ENCODE results near the gene SAMD14.

Gene SAMD14

GRCh38 chr17:50128441-50129352, 1.3 kb downstream of the SAMD14 start:
- H3K27ac Mint-ChIP-seq: peak overlapping the region; percentile 93
- peaks cover 45% of the 10 kb centered on the region for H3K4me1 Mint-ChIP-seq
- peak overlapping the region; percentile 98 for H3K4me3 Mint-ChIP-seq
- TF ChIP-seq CTCF (IDR thresholded peaks at IDR 0.05): no peak
- H3K27me3 Mint-ChIP-seq (ENCODE audit: low read depth, poor library complexity): peaks cover 14% of the 10 kb centered on the region
- peak; percentile 30 for DNase-seq
- no peaks in the 10 kb centered on the region for H3K9me3 Mint-ChIP-seq
- H3K36me3 Mint-ChIP-seq (ENCODE audit: low read depth): peaks cover 4% of the 10 kb centered on the region

GRCh38 chr17:50127697-50128361, 2.1 kb downstream of the SAMD14 start:
- H3K4me3 Mint-ChIP-seq: peak overlapping the region; percentile 98

GRCh38 chr17:50125420-50125997, 4.5 kb downstream of the SAMD14 start:
- no peak overlapping the region for H3K4me3 Mint-ChIP-seq
- no peak for DNase-seq
- TF ChIP-seq CTCF (IDR thresholded peaks at IDR 0.05): no peak
- H3K36me3 Mint-ChIP-seq (ENCODE audit: low read depth): peaks cover 15% of the 10 kb centered on the region
- no peaks in the 10 kb centered on the region for H3K9me3 Mint-ChIP-seq
- peaks cover 15% of the 10 kb centered on the region for H3K27me3 Mint-ChIP-seq (ENCODE audit: low read depth, poor library complexity)
- H3K27ac Mint-ChIP-seq: no peak overlapping the region
- peaks cover 38% of the 10 kb centered on the region for H3K4me1 Mint-ChIP-seq

More at GRCh38 chr17:50127697-50128361, 2.1 kb downstream of the SAMD14 start:
- Mint-ChIP-seq H3K36me3 (ENCODE audit: low read depth) (peaks cover 4% of the 10 kb centered on the region), H3K9me3 (no peaks in the 10 kb centered on the region), H3K27me3 (ENCODE audit: low read depth, poor library complexity) (peaks cover 14% of the 10 kb centered on the region), H3K4me1 (peaks cover 48% of the 10 kb centered on the region), H3K27ac (no peak overlapping the region)
- TF ChIP-seq CTCF (IDR thresholded peaks at IDR 0.05): no peak
- no peak for DNase-seq

- Mint-ChIP-seq H3K36me3 (ENCODE audit: low read depth) (peaks cover 19% of the 10 kb centered on the region), H3K4me3 (no peak overlapping the region), H3K9me3 (no peaks in the 10 kb centered on the region), H3K27me3 (ENCODE audit: low read depth, poor library complexity) (peaks cover 23% of the 10 kb centered on the region), H3K27ac (peak overlapping the region; percentile 86), H3K4me1 (peaks cover 36% of the 10 kb centered on the region)
- TF ChIP-seq CTCF (IDR thresholded peaks at IDR 0.05): no peak
- DNase-seq: no peak
Measured at GRCh38 chr17:50123649-50124349, 6.2 kb downstream of the SAMD14 start.

- H3K27me3 Mint-ChIP-seq (ENCODE audit: low read depth, poor library complexity): peaks cover 22% of the 10 kb centered on the region
- H3K4me3 Mint-ChIP-seq: no peak overlapping the region
- peaks cover 34% of the 10 kb centered on the region for H3K4me1 Mint-ChIP-seq
- H3K27ac Mint-ChIP-seq: peak overlapping the region; percentile 33
- no peak for TF ChIP-seq CTCF (IDR thresholded peaks at IDR 0.05)
- H3K36me3 Mint-ChIP-seq (ENCODE audit: low read depth): peaks cover 18% of the 10 kb centered on the region
- DNase-seq: no peak
- H3K9me3 Mint-ChIP-seq: no peaks in the 10 kb centered on the region
Measured at GRCh38 chr17:50122945-50123344, 7.0 kb downstream of the SAMD14 start.

Measured in nephron progenitor cell (in vitro differentiated cells).